ENCODE measurements around the gene THSD7B. TPM values are rescaled to one million over a fixed set of nuclear protein-coding genes. Genes with fewer than 3 reads are reported as not detected.
A peak's percentile ranks its signal among the peaks of the same experiment; 100 is the strongest.

The THSD7B gene
- total and polyA plus RNA-seq, 8 donors = 0.13 to 4.5 (median 2.7) TPM

GRCh38 chr2:137706786-137707613 is 941.7 kb downstream of the THSD7B start:
- Histone ChIP-seq H3K27me3 (no peaks in the 10 kb centered on the region), H3K4me1 (no peaks in the 10 kb centered on the region), H3K4me3 (no peak overlapping the region), H3K27ac (no peak overlapping the region), H3K9me3 (peaks cover 0 to 27% of the 10 kb centered on the region in 2 donors), H3K36me3 (no peaks in the 10 kb centered on the region)
- ATAC-seq = no peak
- intact Hi-C loops (cut with DNase I) = no loop called here
- DNase-seq = peak in 1 of 4 donors; percentile 74
- no peak for TF ChIP-seq CTCF (IDR thresholded peaks at IDR 0.05)

GRCh38 chr2:137708311-137708710 is 943.0 kb downstream of the THSD7B start:
- peaks cover 0 to 16% of the 10 kb centered on the region in 2 donors for H3K9me3 ChIP-seq
- TF ChIP-seq CTCF (IDR thresholded peaks at IDR 0.05) = no peak
- no peak overlapping the region for H3K4me3 ChIP-seq
- intact Hi-C loops (cut with DNase I) = no loop called here
- DNase-seq (peak in 1 of 4 donors; percentile 24), ATAC-seq (no peak)
- no peaks in the 10 kb centered on the region for H3K36me3 ChIP-seq
- H3K27ac ChIP-seq = no peak overlapping the region
- H3K4me1 ChIP-seq = no peaks in the 10 kb centered on the region
- H3K27me3 ChIP-seq = no peaks in the 10 kb centered on the region

GRCh38 chr2:137715731-137716191 is 950.4 kb downstream of the THSD7B start:
- DNase-seq (peak in 1 of 4 donors; percentile 64), ATAC-seq (no peak)
- Histone ChIP-seq H3K36me3 (no peaks in the 10 kb centered on the region), H3K9me3 (peaks cover 0 to 25% of the 10 kb centered on the region in 2 donors), H3K4me1 (no peaks in the 10 kb centered on the region), H3K4me3 (no peak overlapping the region), H3K27me3 (no peaks in the 10 kb centered on the region), H3K27ac (no peak overlapping the region)
- TF ChIP-seq CTCF (IDR thresholded peaks at IDR 0.05) = no peak
- intact Hi-C loops (cut with DNase I) = no loop called here

GRCh38 chr2:137718786-137719185 is 953.4 kb downstream of the THSD7B start:
- Histone ChIP-seq H3K27ac (no peak overlapping the region), H3K9me3 (peaks cover 0 to 23% of the 10 kb centered on the region in 2 donors), H3K4me3 (no peak overlapping the region), H3K36me3 (no peaks in the 10 kb centered on the region), H3K4me1 (no peaks in the 10 kb centered on the region), H3K27me3 (no peaks in the 10 kb centered on the region)
- intact Hi-C loops (cut with DNase I) = no loop called here
- DNase-seq (no peak), ATAC-seq (no peak)
- no peak for TF ChIP-seq CTCF (IDR thresholded peaks at IDR 0.05)

GRCh38 chr2:137721733-137722132 is 956.4 kb downstream of the THSD7B start:
- intact Hi-C loops (cut with DNase I) = no loop called here
- DNase-seq (no peak), ATAC-seq (no peak)
- no peaks in the 10 kb centered on the region for H3K4me1 ChIP-seq
- no peak overlapping the region for H3K4me3 ChIP-seq
- peaks cover 0 to 13% of the 10 kb centered on the region in 2 donors for H3K9me3 ChIP-seq
- TF ChIP-seq CTCF (IDR thresholded peaks at IDR 0.05) = no peak
- no peaks in the 10 kb centered on the region for H3K36me3 ChIP-seq
- H3K27me3 ChIP-seq = no peaks in the 10 kb centered on the region
- H3K27ac ChIP-seq = no peak overlapping the region
